Tibial nerve (tissue), 4 donors: Measurements from ENCODE around the gene WDTC1. TPM values are rescaled to one million over a fixed set of nuclear protein-coding genes. Genes with fewer than 3 reads are reported as not detected.

Source experiments
- DNase-seq, 2 donors: peaks; one replicate each; pipeline ENCODE4 v3.0.0-alpha.2; 2019; ENCODE audit warnings: low spot score in 2 of 2
- H3K27ac ChIP-seq, 4 donors: fragments of 200-600 bp; sonication (generic) in 3 of 4; one replicate each; pipeline ENCODE4 v1.5.1; 2017 to 2019; ENCODE audit warnings: mild to moderate bottlenecking in 1 of 4
- H3K27me3 ChIP-seq, 2 donors: fragments of 200-600 bp; sonication (generic) in 1 of 2; one replicate each; pipeline versions ENCODE4 v1.5.1 to v1.6.0; 2017 to 2019
- H3K36me3 ChIP-seq, 3 donors: fragments of 200-600 bp; sonication (generic); one replicate each; pipeline ENCODE4 v1.5.1; 2018 to 2019
- H3K4me1 ChIP-seq, 4 donors: fragments of 200-600 bp; sonication (generic) in 3 of 4; one replicate each; pipeline ENCODE4 v1.5.1; 2017 to 2019
- H3K4me3 ChIP-seq, 4 donors: fragments of 200-600 bp; sonication (generic) in 3 of 4; one replicate each; pipeline ENCODE4 v1.5.1; 2017 to 2019; ENCODE audit warnings: mild to moderate bottlenecking in 1 of 4, moderate library complexity in 1 of 4
- H3K9me3 ChIP-seq, 4 donors: fragments of 200-600 bp; sonication (generic) in 3 of 4; one replicate each; pipeline ENCODE4 v1.5.1; 2017 to 2019
- EP300 ChIP-seq, 2 donors: sonication (generic); formaldehyde crosslinking; IDR thresholded peaks; one replicate each; pipeline ENCODE4 v1.6.1; 2017; ENCODE audit warnings: antibody characterized with exemption in 2 of 2, mild to moderate bottlenecking in 1 of 2
- POLR2A ChIP-seq, 2 donors: fragments of 450-650 bp; IDR thresholded peaks; one replicate each; pipeline ENCODE4 v1.6.1; 2017; ENCODE audit warnings: antibody characterized with exemption in 2 of 2, mild to moderate bottlenecking in 2 of 2, moderate library complexity in 2 of 2
- WGBS, 2 donors: methylation state at CpG; one replicate each; pipeline ENCODE4 v1.1.5; 2018; 5-methylcytosine and 5-hydroxymethylcytosine counted together
- total RNA-seq, 4 donors: library from RNA; depleted of rRNA; stranded (reverse); fragments of >200 nt; gene quantifications; one replicate each; pipeline ENCODE4 v1.1.0, GENCODE V29; 2016
- TF ChIP-seq, protein P1 (sequence below), 5 experiments: fragments of 200-600 bp in 3 of 5; fragments of 450-650 bp in 2 of 5; sonication (generic) in 3 of 5; IDR thresholded peaks; one replicate each; pipeline ENCODE4 v1.5.1; 2016 to 2019; ENCODE audit warnings: antibody characterized with exemption in 5 of 5, mild to moderate bottlenecking in 3 of 5, moderate library complexity in 2 of 5

The WDTC1 gene
- total RNA-seq, 4 donors from 2014 or later: 33.0 to 51.0 (median 38.4) TPM

- H3K4me1 ChIP-seq: peaks cover 0 to 38% (median 26%) of the 10 kb centered on the region in 4 donors
- no peak for DNase-seq
- no peaks in the 10 kb centered on the region for H3K9me3 ChIP-seq
- no peak for TF ChIP-seq POLR2A (IDR thresholded peaks at IDR 0.05)
- TF ChIP-seq, protein P1, sequence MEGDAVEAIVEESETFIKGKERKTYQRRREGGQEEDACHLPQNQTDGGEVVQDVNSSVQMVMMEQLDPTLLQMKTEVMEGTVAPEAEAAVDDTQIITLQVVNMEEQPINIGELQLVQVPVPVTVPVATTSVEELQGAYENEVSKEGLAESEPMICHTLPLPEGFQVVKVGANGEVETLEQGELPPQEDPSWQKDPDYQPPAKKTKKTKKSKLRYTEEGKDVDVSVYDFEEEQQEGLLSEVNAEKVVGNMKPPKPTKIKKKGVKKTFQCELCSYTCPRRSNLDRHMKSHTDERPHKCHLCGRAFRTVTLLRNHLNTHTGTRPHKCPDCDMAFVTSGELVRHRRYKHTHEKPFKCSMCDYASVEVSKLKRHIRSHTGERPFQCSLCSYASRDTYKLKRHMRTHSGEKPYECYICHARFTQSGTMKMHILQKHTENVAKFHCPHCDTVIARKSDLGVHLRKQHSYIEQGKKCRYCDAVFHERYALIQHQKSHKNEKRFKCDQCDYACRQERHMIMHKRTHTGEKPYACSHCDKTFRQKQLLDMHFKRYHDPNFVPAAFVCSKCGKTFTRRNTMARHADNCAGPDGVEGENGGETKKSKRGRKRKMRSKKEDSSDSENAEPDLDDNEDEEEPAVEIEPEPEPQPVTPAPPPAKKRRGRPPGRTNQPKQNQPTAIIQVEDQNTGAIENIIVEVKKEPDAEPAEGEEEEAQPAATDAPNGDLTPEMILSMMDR (IDR thresholded peaks at IDR 0.05): no peak
- TF ChIP-seq EP300 (IDR thresholded peaks at IDR 0.05): no peak
- H3K27ac ChIP-seq: peak overlapping the region in 1 of 4 donors; percentile 71
- no peaks in the 10 kb centered on the region for H3K27me3 ChIP-seq
- H3K4me3 ChIP-seq: no peak overlapping the region
- 80 to 85% methylated on average over 10 of the region's 10 CpGs for WGBS, 2 donors
- H3K36me3 ChIP-seq: peaks cover 0 to 92% (median 24%) of the 10 kb centered on the region in 3 donors
These were observed 67.3 kb downstream of the WDTC1 start for GRCh38 chr1:27301582-27302199.

- Histone ChIP-seq H3K4me1 (peaks cover 0 to 39% (median 26%) of the 10 kb centered on the region in 4 donors), H3K27me3 (no peaks in the 10 kb centered on the region), H3K27ac (no peak overlapping the region), H3K4me3 (no peak overlapping the region), H3K9me3 (no peaks in the 10 kb centered on the region), H3K36me3 (peaks cover 0 to 92% (median 18%) of the 10 kb centered on the region in 3 donors)
- DNase-seq: no peak
- 94 to 98% methylated on average over 2 of the region's 2 CpGs for WGBS, 2 donors
- TF ChIP-seq POLR2A (IDR thresholded peaks at IDR 0.05): no peak
- TF ChIP-seq, protein P1 (IDR thresholded peaks at IDR 0.05): no peak
- TF ChIP-seq EP300 (IDR thresholded peaks at IDR 0.05): no peak
These were observed 68.2 kb downstream of the WDTC1 start for GRCh38 chr1:27302612-27303011.

- Histone ChIP-seq H3K9me3 (no peaks in the 10 kb centered on the region), H3K4me1 (peaks cover 0 to 35% (median 26%) of the 10 kb centered on the region in 4 donors), H3K27ac (no peak overlapping the region), H3K27me3 (no peaks in the 10 kb centered on the region), H3K4me3 (no peak overlapping the region), H3K36me3 (peaks cover 0 to 90% (median 10%) of the 10 kb centered on the region in 3 donors)
- TF ChIP-seq EP300 (IDR thresholded peaks at IDR 0.05): no peak
- TF ChIP-seq, protein P1 (IDR thresholded peaks at IDR 0.05): no peak
- no peak for TF ChIP-seq POLR2A (IDR thresholded peaks at IDR 0.05)
- no peak for DNase-seq
- WGBS, 2 donors: 81 to 87% methylated on average over 14 to 15 of the region's 15 CpGs
These were observed 69.1 kb downstream of the WDTC1 start for GRCh38 chr1:27303509-27303908.

- no peak for DNase-seq
- Histone ChIP-seq H3K9me3 (no peaks in the 10 kb centered on the region), H3K36me3 (peaks cover 0 to 86% (median 9%) of the 10 kb centered on the region in 3 donors), H3K27me3 (no peaks in the 10 kb centered on the region), H3K4me3 (no peak overlapping the region), H3K4me1 (peaks cover 0 to 10% (median 2%) of the 10 kb centered on the region in 4 donors), H3K27ac (no peak overlapping the region)
- 81 to 84% methylated on average over 11 of the region's 11 CpGs for WGBS, 2 donors
- TF ChIP-seq, protein P1 (IDR thresholded peaks at IDR 0.05): no peak
- no peak for TF ChIP-seq EP300 (IDR thresholded peaks at IDR 0.05)
- TF ChIP-seq POLR2A (IDR thresholded peaks at IDR 0.05): no peak
These were observed 71.6 kb downstream of the WDTC1 start for GRCh38 chr1:27306071-27306470.

DNA sequence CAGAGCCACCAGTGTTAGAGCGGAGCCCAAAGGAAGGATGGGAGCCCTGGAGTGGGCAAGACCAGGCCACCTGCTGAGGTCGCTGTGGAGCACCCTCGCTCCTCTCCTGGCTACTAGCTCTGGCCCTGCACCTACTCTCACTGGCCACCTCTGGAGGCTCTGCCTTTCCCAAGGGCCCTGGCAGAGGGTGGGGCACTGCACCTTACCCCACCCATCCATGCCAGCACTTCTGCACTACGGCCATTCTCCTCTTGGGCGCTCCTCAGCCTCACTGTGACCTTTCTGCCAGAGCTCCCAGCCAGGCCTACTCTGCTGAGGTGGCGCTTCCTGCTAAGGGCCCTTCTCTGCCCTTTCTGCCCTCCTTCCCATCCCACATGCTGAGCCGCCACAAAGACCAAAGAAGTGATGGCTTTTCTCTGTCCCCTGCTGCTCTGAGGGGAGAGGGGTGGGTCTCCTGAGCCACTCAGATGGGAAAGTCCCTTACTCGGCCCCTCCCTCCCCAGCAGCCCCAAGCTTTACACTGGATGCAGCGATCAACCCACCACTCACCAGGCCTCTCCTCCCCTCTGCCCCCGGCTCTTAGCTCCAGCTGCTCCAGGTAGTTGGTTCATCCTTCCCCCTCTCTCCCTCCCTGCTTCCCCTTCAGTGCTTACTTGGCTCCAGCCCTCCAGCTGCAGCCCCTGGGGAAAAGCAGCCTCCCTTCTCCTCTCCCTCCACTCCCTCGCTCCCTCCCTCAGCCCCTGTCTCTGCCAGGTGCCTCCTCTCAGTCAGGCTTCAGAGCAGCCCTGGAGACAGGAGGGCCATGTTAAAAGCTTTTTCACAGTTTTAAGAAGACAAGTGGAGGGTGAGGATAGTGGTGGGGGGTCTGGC lies 72.7 kb downstream of the WDTC1 start:
- TF ChIP-seq, protein P1 (IDR thresholded peaks at IDR 0.05): no peak
- TF ChIP-seq EP300 (IDR thresholded peaks at IDR 0.05) (no peak), POLR2A (IDR thresholded peaks at IDR 0.05) (no peak)
- Histone ChIP-seq H3K9me3 (no peaks in the 10 kb centered on the region), H3K27ac (no peak overlapping the region), H3K4me1 (peaks cover 0 to 4% (median 0%) of the 10 kb centered on the region in 4 donors), H3K4me3 (no peak overlapping the region), H3K36me3 (peaks cover 0 to 80% (median 0%) of the 10 kb centered on the region in 3 donors), H3K27me3 (no peaks in the 10 kb centered on the region)
- DNase-seq: no peak
- 60 to 78% methylated on average over 11 of the region's 11 CpGs for WGBS, 2 donors
